ENCODE measurements around the gene AHDC1. TPM values are rescaled to one million over a fixed set of nuclear protein-coding genes. Genes with fewer than 3 reads are reported as not detected.
"Not testable (repeated sequence)": the region's sequence is repeated elsewhere in the genome, so short reads cannot be mapped to it uniquely, and the experiment has no call there.

The AHDC1 gene
- total RNA-seq, 1 donor from 2014 or later: 21.4 TPM

GRCh38 chr1:27551953-27552312 is 52.0 kb downstream of the AHDC1 start:
- intact Hi-C loops (cut with micrococcal nuclease): no loop called here

DNA sequence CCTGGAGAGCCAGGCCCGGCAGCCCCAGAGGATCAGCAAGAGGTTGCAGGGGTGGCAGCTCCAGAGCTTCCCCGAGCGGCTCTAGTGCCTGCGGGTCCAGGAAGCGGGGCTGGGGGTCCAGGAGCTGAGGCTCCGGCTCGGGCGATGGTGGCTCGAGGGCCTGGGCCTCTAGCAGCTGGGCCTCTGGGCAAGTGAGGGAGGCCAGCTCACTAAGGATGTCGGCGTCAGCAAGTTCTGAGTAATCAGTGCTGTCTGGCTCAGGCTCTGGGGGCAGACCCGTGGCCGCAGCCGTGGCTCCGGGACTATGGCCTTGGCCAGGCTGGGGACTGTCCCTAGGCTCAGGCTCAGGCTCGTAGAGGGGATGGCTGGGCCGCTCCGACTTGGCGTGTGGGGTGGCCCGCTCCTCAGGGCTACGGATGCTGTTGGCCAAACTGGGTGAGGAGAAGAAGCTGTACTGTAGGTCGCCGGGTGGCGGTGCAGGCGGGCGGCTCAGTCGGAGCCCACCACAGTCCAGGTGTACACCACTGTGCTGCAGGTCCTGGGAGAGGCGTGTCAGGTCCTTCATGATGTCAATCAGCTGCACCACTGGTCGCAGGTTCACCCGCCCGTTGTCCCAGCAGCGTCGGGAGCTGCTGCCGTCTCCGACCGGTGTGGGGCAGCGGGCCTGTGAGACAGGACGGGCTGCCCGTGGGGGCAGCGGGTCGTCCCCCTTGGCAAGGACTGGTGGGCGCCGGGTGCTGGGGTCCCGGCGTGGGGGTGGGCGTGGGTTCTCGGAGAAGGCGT is 52.6 kb downstream of the AHDC1 start:
- intact Hi-C loops (cut with micrococcal nuclease): no loop called here

DNA sequence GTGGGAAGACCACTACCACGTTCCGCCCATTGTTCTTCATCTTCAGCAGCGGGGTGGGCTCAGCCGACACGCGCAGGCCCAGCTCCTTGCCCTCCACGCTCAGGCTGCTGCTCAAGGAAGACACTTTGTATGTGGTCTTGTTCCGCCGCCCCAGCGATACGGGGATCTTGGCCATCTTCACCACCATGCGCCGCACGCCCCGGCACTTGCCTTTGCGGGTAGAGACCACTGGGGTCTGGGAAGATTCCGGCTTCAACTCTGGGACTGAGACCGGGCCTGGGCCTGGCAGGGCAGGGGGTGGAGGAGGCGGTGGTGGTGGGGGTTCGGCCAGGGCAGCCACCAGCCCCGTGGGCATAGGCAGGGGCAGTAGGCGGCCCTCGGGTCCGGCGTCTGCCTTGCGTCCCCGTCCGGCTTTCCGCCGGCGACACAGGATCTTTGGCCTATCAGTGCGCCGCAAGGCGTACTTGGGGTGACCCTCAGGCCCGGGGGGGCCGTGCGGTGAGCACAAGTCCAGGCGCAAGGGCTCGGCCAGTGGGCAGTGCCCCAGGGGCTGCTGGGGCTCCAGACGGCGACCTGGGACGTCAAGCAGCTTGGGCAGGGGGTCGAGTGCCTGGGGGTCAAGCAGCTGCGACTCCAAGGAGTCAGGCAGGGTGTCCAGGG is 53.3 kb downstream of the AHDC1 start:
- intact Hi-C loops (cut with micrococcal nuclease): no loop called here

GRCh38 chr1:27549807-27550408 is 54.0 kb downstream of the AHDC1 start:
- intact Hi-C loops (cut with micrococcal nuclease): no loop called here

DNA sequence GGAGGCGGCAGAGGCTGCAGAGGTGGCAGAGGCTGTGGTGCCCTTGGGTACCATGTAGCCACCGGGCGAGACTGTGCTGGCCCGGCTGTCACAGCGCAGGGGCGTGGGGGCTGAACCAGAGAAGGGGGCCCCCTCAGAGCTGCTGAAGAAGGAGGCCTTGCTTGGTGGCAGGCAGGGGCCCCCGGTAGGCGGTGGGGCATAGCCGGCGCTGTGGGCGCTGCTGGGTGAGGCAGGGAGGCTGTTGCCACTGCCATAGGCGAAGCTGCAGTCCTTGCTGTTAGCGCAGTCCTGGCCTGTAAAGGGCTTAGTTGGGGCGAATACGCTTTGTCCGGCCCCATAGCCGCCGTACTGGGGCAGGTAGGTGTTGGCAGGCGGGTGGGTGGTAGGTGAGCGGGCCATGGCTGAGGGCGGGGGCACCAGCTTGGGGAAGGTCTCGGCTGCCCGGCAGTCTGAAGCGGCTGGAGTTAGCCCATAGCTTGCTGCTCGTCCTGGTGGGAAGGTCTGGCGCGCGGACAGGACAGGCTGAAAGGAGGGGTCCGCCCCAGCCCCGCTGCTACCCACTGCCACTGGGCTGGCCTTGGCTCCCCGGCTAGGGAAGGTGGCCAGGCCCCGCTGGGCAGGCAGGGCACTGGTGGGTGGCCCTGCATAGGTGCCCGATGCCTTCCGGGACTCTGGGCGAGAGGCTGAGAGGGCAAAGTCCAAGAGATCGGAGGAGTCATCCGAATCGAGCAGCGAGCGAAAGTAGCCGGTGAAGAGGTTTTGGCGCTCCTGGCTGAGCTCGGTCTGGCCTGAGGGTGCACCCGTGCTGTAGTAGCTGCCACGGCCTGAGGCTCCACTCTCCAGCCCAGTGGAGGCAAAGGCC is 54.9 kb downstream of the AHDC1 start:
- intact Hi-C loops (cut with micrococcal nuclease): no loop called here

- intact Hi-C loops (cut with micrococcal nuclease): no loop called here
Observed at GRCh38 chr1:27548136-27548853, 55.6 kb downstream of the AHDC1 start.

- intact Hi-C loops (cut with micrococcal nuclease): no loop called here
Observed at GRCh38 chr1:27547220-27548116, 56.5 kb downstream of the AHDC1 start.

GRCh38 chr1:27545876-27546275 is 58.1 kb downstream of the AHDC1 start:
- intact Hi-C loops (cut with micrococcal nuclease): no loop called here

DNA sequence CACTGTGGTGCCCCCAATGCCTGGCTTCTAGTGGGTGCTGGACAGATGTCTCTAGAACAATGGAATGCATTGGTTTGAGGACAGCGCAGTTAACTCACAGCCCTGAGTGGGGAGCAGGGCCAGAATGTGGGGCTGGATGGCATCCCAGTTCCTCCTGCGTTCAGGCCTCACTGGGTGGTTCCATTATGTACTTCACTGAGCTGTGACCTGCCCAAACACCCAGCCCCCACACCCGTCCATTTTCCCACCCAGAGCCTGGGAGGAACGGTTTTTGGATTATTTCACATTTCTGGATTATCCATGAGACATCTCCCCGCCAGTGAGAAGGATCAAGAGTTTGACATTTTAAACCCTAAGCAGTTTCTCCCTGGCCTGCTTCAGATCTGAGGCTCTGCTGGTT is 58.7 kb downstream of the AHDC1 start:
- intact Hi-C loops (cut with micrococcal nuclease): no loop called here

GRCh38 chr1:27544834-27545233 is 59.1 kb downstream of the AHDC1 start:
- intact Hi-C loops (cut with micrococcal nuclease): no loop called here

GRCh38 chr1:27543284-27543683 is 60.7 kb downstream of the AHDC1 start:
- intact Hi-C loops (cut with micrococcal nuclease): no loop called here

DNA sequence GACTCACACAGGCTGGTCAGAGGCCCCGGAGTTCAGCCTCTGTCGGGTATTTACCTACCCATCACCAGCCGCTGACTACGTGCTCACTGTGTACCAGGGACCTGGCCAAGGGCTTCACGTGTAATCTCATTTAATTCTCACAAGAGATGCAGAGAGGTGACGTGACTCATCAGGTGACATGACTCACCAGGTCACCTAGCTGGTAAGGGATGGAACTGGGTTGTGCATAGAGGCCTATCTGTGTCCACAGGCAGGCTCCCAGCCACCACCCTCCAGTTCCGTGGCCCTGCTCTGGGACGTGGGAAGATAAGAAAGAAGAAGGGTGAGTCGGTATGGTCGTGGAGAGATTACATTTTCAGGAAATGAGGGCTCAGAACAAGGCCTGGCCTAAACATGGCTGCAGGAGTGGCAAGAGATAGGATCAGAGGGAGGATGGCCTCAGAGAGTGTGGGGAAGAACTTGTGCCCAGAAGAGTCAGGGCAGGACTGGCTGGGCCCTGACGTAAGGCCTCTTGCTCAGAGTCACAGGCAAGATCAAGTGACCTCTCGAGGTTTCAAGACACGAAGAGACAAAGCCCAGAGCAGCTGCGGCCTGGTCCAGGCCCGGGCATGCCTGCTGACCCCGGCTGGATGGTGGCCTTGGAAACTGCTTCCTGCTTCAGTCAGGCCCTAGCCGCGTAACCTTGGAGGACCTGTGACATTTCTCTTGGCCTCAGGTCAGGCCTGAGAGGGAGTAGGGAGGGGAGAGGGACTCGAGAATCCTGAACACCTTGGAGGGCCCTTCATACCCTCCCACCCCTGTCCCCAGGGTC is 61.3 kb downstream of the AHDC1 start:
- intact Hi-C loops (cut with micrococcal nuclease): no loop called here

DNA sequence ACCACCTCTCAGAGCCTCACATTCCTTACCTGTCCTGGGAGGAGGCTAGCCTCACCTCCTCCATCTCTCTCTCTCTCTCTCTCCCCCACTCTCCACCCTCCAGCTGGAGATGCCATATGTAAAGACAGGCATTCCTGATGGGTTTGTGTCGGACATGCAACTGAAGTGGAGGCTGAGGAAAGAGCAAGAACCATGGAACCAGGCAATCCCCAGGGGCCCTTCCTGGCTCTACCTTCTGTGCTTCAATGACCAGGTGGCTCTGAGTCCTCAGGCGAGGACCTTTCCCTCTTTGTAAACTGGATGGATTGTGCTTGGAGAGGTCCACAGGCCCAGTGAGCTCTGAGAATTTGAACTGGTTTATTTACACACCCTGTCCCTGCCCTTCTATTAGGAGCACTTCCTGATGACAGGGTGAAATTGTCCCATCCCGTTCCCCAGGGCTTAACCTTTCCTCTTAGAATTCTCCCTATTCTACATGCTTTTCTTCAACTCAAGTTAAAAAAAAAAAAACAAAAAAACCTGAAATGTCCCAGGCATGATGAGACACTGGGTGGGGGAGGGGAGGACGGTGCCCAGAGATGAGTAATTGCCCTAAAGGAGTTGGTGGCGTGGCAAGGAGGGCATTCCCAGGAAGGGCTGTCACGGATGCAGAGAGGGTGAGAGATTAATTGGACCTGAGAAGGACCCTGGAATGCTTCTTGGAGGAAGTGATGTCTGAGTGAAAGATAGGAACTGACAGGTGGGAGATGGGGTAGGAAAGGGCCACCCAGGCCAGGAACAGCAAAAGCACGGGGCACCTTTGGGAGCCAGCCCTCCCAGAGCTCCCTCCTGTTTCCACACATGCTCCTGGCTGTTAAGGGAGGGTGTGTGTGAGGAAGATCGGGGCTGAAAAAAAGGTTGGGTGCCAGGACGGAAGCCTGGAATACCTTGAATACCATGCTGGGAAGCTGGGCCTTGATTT is 63.8 kb downstream of the AHDC1 start:
- intact Hi-C loops (cut with micrococcal nuclease): no loop called here

GRCh38 chr1:27538793-27539192 is 65.2 kb downstream of the AHDC1 start:
- intact Hi-C loops (cut with micrococcal nuclease): no loop called here

GRCh38 chr1:27538305-27538676 is 65.7 kb downstream of the AHDC1 start:
- intact Hi-C loops (cut with micrococcal nuclease): not testable (repeated sequence)

DNA sequence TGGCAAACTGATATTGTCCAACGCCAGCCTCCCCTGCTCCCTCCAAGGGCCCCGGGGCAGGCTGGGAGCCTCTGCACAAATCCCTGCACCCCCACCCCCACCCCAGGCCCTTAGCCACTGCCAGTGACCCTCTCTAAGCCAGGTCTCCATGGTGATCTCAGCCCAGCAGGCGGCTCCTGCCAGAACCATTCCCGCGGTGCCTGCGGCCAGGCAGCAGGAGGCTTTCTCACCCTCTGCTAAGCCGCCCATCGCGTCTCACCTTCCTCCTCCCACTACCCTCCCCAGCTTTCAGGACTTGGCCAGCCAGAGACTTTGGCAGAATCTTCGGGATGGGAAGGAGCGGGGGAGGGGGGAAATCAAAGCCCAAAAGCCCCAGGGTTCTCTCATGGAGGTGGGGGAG is 67.2 kb downstream of the AHDC1 start:
- intact Hi-C loops (cut with micrococcal nuclease): no loop called here

DNA sequence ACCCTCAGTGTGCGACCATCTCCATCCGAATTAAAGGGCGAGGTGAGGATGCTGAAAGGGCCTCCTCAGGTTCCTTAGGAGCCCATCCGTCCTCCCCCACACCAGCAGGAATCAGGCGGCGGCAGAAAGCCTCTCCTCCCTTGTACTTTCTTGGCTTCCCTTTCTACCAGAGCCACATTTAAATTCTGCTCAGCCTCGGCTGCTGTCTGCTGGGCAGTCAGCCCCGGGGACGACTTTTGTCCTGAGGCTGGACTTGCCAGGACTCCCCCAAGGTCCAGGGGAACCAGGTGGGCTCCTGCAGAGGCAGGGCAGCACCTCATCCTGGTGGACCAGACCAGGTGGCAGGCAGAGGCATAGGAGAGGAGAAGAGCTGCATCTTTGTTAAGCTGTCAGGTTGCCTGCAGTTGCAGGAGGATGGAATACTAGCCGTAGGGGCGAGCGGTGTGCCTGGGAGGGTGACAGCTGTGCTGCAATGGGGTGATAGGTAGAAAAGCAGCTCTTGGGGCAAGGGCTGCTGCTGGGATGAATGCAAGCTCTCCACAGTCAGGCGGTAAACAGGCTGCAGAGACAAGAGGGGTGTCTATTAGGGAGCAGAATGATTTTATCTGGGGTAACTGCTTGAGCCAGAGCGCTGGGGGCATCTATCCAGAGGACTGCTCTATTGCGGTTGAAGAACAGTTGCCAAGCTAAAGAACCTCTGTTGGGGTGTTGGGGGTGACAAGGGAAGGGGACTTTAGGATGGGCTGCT is 67.8 kb downstream of the AHDC1 start:
- intact Hi-C loops (cut with micrococcal nuclease): no loop called here

All from T-helper 2 cell treated with Interferon-gamma antibody and Interleukin-4, amounts not matched to agents 100 ng/mL and 5 ng/mL, for 36 hours (primary cell).